ENCODE measurements around the gene SNX27.

DNA sequence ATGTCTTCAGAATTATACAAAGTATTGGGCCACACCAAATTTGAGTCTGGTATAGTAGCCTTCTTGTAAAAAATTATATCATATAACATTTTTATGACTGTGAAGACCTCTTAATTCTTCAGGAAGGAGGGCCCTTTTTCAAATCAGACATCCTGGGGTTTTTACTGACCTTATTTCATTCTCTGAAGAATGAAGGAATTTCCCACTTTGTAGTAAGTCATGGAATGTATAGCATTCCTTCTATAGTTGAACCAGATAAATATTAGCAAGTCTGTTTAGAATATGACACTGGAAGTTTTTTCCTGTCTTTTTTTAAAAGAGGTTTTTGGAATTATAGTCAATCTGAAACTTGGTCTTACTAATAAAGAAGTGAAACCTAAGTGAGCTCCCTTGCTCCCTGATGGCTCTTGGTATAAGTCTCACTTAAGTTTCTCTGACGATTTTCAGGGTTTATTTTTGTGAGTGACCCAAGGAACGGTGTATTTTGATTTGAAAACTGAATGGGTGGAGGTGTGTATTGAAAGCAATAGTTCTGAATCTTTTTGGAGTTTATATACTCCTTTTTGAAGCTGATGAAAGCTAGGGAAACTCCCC lies 23.7 kb downstream of the SNX27 start:
- TF ChIP-seq, protein P1, sequence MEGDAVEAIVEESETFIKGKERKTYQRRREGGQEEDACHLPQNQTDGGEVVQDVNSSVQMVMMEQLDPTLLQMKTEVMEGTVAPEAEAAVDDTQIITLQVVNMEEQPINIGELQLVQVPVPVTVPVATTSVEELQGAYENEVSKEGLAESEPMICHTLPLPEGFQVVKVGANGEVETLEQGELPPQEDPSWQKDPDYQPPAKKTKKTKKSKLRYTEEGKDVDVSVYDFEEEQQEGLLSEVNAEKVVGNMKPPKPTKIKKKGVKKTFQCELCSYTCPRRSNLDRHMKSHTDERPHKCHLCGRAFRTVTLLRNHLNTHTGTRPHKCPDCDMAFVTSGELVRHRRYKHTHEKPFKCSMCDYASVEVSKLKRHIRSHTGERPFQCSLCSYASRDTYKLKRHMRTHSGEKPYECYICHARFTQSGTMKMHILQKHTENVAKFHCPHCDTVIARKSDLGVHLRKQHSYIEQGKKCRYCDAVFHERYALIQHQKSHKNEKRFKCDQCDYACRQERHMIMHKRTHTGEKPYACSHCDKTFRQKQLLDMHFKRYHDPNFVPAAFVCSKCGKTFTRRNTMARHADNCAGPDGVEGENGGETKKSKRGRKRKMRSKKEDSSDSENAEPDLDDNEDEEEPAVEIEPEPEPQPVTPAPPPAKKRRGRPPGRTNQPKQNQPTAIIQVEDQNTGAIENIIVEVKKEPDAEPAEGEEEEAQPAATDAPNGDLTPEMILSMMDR (IDR thresholded peaks at IDR 0.05) = no peak
- no peak for TF ChIP-seq POLR2A (IDR thresholded peaks at IDR 0.05)
